Measurements from ENCODE around the gene DAAM2.

Gene DAAM2

DNA sequence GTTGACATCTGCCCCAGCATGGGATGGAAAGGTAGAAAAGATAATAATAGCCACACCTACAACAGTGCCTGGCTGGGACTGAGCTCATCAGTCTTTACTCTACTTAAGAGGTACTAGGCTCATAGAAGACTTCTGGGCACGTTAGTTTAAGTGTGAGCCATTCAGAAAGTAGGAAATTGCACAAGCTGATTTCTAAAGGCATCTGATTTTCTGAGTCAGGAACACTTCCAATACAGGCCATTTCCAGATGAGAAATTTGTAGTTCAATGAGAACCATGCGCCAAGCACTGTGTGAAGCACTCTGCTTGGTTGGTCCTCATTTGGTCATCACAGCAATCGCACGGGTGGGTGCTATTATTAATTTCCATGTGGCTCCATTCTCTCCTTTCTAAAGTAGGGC, 99.8 kb downstream of the DAAM2 start:
- no peak for DNase-seq

DNA sequence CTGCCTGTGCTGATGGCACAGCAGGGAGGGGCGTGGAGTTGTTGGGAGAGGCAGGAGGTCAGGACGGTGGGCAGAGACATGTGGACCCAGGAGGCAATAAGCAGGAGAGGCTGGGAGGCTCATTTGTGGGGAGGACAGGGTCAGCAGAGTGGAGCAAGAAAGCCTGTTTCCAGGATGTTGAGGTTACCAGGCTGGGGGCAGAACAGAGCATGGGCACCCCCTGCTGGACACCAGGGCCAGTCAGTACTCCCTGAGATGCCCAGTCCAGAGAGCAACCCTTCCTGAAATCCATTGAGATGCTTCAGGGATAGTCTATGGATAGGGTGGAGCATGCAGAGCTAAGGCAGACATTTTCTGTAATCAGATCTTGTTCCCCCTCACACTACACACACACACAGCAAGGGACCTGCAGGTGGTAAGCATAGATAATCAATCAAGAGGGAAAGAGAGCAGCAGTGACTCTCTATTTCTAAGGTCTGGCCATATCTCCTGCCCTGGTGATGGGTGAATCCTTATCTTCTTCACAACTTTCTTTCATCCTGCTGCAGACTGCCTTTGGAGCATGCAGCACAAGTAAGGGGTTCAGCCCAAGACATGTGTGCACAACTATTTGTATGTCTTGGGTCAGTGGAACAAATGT, 100.4 kb downstream of the DAAM2 start:
- DNase-seq, result peak; percentile 19

DNA sequence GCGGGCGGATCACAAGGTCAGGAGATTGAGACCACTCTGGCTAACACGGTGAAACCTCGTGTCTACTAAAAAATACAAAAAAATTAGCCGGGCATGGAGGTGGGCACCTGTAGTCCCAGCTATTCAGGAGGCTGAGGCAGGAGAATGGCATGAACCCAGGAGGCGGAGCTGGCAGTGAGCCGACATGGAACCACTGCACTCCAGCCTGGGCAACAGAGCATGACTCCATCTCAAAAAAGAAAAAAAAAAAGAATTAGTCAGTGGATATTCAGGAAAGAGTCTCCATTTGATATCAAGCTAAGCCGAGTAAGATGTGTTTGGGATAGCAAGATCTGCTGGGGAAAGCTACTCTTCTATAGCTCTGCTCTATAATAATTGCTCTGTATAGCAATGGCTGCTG, 101.1 kb downstream of the DAAM2 start:
- no peak for DNase-seq

DNA sequence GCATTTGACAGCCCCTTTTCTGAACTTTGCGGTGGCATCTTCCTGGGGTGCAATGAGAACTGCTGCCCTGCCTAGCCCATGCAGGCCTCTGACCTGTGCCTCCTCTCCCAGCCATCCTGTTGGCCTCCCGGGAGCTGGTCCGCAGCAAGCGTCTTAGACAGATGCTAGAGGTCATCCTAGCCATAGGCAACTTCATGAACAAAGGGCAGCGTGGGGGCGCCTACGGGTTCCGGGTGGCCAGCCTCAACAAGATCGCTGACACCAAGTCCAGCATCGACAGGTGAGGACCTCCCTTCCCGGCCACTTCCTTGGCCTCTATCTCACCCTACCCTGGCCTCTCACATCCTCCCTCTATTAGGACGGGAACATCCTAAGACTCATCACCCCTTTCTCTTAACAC, 104.5 kb downstream of the DAAM2 start:
- DNase-seq, result no peak

DNA sequence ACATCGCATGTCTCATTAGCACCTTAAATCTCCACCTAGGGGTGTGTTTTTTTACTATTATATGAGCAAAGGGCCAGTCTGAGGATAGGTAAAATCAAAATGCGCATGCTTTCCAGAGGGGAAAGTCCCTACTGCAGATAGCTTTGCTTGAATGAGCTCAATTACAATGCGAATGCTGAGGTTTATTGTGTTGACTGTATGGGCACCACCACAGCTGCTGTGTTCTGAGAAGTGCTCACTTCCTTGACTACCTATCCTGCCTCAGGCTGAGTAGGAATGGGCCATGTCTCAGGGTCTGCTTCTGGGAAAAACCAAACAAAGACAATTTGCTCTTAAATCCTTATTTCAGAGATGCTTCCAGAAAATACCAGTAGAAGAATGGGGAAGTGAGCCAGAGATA, 105.5 kb downstream of the DAAM2 start:
- no peak for DNase-seq

DNA sequence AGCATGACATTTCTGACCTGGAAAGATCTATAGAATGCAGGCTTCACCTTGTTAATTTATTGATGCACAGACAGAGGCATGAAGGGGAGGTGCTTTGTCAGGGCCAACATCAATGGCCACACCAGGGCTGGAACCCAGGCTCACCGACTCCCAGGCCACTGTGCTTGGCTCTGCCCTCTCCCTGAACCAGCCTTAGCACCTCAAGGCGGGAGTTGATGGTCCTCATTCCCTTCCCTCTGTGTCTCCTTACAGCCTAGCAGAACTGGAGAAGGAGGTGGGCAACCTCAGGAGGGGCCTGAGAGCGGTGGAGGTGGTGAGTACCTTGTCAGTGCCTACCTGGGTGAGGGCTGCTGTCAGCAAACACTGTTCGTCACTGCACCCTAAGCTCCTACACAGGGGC, 106.4 kb downstream of the DAAM2 start:
- no peak for DNase-seq

DNA sequence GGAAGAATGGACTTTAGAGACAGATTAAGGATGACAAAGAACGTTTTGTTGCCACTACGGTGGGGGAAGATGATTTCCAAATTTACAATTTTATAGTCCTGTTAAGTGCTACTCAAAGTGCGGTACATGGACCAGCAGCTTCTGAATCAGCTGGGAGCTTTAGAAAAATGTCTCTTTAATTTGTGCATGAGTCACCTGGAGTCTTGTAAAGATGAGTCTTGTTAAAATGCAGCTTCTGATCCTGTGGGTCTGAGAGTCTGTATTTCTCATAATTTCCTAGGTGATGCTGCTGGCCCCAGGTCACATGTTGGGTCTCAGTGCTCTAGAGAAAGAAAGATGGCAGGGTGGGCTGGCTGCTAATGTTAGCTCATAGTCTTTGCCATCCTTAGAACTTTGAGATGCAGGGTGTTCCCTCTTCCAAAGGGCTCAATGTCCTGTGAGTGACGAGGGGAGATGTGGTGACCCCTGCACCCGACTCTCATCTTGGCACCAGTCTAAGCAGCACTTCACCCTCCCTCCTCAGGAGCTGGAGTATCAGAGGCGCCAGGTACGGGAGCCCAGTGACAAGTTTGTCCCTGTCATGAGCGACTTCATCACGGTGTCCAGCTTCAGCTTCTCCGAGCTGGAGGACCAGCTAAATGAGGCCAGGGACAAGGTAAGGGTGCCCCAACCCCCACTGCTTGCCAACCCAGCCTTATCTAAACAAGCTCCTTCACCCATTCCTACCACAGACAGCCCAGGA, 107.5 kb downstream of the DAAM2 start:
- no peak for DNase-seq

DNA sequence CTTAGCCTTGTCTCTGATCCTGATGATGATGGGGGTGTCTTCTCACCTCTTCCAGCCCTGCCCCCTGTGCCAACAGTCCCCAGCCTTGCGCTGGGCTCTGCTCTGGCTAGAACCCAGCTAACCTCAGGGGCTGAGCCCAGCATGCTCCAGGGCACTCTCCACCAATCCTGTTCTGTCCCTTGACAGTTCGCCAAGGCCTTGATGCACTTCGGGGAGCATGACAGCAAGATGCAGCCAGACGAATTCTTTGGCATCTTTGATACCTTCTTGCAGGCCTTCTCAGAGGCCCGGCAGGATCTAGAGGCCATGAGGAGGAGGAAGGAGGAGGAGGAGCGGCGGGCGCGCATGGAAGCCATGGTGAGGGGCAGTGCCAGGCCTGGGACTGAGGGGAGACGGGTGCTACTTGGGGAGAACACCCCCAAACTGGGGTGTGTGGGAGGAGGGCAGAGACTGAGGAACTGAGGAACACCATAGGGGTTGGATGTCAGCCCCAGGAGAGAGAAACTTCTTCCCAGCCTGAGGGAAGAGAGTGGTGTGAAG, 109.0 kb downstream of the DAAM2 start:
- no peak for DNase-seq

DNA sequence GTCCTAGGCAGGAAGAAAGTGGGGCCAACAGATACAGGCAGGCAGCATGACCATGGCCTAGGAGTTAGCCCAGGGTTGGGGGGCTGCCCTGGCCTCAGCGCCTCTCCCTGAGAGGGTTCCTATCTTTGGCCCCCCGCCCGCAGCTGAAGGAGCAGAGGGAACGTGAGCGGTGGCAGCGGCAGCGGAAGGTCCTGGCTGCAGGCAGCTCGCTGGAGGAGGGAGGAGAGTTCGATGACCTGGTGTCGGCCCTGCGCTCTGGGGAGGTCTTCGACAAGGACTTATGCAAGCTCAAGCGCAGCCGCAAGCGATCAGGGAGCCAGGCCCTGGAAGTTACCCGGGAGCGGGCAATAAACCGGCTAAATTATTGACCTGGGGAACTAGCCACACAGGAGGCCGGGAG, 109.5 kb downstream of the DAAM2 start:
- no peak for DNase-seq

DNA sequence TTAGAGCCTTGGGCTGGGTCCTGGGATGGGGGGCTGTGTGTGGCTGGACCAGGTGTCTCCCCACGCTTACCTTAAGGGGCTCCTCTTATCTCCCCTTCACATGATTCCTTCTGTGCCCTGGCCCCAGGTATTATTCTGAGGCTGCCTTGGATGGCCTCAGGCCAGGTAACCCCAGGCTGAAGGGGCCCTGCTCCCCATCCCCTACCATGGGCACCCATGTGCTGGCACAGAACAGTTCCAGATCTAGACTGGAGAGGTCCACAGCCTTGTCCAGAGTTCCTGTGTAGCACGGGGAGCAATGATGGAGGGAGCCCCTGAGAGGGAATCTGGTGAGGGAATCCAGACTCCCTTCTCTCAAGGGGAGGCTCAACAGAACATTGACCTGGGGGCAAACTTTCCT, 110.0 kb downstream of the DAAM2 start:
- DNase-seq, result no peak

DNA sequence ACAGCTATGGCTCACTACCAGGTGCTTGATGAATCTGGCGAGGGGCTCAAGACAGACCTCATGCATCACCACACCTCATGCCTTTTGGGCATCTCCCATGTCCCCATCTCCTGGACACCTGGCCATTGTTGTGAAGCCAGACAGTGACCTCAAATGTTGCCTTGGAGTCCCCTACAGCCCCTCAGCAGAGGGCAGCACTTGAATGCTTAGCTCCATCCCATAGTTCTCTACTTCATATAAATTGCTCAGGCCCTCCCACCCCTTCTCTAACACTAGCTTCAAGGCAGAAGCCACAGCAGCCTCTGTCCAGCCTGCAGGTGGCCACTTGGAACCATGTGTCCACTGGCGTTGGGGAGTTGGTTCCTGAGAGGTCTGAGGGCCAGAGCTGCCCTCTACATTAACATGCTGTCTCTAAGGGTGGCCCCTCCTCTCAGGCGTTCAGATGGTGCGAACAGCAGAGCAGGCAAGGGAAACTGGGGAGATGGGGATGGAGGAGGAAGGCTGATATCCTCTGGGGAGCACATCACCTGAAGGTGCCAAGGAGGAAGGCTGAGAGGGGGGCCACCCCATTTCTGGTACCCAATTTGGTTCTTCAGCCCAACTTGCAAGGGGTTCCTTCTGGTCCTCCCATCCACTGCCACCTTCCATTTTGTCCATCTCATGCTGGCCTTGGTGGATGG, 110.8 kb downstream of the DAAM2 start:
- no peak for DNase-seq

DNA sequence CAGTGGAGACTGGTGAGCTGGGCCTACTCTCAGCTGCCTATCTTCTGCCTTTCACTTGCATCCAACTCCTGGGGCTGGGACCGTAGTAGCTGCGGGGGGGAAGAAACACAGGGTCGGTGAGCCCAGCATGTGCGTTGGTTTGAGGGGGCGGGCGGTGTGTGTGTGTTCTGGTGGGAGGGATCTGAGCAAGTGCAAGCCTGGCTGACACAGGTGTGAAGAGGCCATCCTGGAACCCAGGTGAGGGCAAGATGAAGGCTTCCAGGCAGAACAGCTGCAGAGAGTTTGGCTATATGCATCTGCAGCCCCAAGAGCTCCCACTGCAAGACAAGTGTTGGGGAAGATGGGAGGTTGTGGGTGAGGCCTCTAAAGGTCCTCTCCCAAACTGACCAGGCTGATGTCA, 111.5 kb downstream of the DAAM2 start:
- DNase-seq, result no peak

DNA sequence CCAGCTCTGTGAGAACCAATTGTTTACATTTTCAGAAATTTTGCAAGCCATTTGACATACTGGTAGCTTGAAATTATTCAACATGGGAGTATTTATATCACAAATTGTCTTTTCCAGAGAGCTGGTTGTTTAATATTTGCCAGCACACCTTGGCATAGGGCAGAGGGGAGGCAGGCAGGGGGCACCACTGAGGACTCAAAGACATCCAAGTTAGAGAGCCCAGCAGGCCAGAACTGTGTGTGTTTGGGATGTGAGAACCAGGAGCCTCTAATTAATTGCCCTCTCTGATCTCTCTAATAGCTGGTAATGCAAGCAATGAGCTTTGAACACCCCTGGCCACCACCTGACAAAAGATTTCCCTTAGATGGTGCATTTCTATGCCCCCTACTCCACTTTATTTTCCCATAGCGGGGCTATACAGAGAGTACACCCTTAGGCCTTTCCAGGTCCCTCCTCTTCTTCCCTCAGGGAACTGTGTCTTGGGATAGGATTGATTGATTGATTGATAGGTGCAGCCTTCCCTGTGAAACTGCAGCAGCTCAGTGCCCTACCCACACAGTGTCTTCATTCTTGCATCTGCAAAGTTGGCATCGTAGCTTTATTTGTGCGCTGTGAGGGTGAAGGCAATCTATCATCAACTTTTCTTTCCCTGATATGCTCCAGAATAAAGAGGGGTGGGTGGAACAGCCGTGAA, 112.9 kb downstream of the DAAM2 start:
- DNase-seq, result no peak

DNA sequence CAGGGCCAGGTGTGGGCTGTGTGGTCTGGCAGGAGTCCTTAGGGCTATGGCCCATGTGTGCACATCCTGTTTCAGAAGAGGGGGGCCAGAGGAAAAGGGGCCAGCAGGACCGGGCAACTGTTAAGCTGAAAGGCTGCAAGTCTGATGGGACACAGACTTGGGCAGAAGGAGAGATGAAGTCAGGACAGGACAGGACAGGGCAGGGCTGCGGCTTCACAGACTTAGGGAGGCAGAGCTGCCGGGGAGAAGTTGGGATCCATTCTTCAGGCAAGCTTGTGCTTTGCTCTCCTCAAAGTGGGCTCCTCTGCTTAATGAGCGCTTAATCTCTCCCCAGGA, 113.4 kb downstream of the DAAM2 start:
- no peak for DNase-seq

DNA sequence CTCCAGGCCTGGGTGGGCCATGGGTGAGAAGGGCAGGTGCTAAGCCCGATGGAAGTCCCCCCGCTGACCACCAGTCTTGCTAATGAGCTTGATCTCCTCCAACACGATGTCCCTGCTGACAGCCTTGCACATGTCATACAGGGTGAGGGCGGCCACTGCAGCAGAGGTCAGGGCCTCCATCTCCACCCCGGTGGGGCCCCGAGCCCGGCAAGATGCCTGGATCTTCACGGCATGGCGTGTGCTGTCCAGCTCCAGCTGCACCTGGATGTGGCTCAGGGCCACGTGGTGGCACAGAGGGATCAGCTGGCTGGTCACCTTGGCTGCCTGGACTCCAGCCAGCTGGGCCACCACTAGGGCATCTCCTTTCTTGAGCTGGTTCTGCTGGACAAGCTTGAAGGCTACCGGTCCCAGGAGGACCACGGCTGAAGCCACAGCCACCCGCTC, 114.2 kb downstream of the DAAM2 start:
- no peak for DNase-seq

DNA sequence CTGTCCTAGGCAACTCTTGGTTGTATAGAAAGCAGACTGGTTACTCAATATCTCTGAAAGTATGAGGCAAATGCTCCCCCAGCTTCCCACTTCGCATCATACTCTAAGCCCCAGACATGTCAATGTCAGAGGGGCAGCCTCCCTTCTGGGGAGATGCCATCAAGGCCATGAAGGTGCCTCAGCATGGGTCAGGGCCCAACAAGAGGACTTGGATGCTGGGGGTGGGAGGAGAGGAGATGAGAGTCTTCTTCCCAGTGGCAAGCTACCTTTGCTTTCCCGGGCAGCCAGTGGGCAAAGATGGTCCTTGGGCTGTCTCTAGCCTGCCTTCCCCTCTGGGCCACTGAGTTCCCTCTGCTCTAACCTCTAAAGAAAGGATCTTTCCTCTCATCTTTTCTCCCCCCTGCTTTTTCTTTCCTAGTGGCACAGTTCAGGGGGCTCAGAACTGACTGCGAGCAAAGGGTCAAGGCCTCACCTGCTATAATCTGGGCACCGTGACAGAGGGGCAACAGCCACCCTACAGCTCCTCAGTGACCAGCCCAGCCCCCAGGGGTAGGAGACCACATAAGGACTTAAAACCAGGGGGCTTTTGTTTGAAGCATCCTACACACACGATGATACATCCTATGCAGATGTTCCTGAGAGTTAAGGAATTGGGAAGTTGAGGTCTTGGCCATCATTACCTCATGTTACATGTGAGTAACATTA, 115.8 kb downstream of the DAAM2 start:
- DNase-seq, result no peak

DNA sequence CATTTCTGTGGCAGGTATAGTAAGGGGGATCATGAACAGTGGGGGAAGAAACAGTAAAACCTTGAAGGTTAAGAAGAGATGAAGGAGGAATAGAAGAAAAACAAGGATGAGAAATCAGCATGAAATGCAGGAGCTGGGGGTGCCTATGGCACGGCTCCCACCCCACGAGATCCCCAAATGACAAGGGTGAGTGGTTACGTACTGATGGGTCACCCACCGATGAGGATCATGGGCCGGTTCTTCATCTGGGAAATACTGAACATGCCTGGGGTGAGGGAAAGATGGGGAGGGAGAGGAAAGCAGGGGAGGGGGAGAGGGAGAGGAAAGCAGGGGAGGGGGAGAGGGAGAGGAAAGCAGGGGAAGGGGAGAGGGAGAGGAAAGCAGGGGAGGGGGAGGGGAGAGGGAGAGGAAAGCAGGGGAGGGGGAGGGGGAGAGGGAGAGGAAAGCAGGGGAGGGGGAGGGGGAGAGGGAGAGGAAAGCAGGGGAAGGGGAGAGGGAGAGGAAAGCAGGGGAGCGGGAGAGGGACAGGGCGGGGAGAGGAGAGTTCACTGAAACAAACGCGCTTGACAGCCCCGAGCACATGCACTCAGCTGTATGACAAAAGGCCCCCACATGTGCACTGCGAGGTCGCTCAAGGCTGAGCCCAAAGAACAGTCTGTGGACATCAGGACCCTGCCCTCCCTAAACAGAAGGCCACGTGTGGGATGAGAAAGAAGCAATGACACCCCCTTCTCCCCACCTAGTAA, 116.8 kb downstream of the DAAM2 start:
- DNase-seq, result no peak

DNA sequence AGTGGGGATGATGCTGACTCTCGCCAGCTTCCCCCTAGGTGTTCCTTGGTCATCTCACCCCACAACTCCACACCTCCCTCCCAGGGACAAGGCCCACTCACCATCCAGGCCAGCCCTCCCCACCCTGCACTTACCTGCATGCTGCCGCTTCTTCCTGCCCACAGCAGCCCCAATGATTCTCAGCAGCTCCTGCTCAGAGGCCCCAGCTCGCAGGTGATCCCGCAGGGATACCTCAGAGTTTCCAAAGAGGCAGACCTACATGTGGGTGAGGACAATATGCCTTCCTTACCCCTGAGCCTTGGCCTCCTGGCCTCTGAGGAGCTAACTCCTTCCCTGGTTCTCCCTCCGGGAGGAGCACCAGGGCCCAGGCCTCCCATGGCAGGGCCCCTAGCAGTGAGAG, 117.5 kb downstream of the DAAM2 start:
- no peak for DNase-seq

DNA sequence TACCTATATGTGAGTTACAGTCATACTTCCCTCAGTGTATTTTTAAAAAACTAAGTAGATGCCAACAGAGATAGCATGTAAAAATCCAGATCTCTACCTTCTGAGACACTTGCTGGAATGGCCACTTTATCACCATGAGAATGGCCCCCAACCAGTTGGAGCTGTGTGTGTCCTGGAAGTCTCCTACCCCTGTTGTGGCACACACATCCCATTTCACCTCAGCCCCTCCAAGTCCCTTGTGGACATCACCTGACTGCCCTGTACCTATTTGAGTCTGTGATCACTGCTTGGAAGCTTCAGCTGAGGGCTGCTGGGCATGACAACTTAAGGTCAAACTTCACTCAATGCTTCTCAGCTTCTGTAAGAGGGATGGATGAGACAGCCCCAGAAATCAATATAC, 118.0 kb downstream of the DAAM2 start:
- DNase-seq, result no peak

DNA sequence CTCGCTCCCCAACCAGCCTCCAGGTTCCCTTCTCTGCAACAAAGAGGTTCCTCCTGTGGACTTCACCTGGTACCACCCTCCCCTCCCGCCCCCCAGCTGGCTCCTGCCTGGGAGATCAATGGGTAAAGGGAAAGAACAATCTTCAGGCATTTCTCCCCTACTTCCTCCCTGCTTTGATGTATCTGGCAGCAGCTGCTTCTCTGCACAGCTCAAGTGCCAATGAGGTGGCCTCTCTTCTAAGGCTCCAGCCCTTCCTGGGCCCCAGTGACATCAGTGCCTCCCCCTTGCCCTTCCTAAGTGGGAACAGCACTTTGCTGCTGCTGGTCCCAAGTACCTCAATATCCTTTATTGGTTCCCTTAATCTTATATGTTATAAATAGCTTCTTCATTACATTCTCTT, 118.6 kb downstream of the DAAM2 start:
- DNase-seq, result no peak

DNA sequence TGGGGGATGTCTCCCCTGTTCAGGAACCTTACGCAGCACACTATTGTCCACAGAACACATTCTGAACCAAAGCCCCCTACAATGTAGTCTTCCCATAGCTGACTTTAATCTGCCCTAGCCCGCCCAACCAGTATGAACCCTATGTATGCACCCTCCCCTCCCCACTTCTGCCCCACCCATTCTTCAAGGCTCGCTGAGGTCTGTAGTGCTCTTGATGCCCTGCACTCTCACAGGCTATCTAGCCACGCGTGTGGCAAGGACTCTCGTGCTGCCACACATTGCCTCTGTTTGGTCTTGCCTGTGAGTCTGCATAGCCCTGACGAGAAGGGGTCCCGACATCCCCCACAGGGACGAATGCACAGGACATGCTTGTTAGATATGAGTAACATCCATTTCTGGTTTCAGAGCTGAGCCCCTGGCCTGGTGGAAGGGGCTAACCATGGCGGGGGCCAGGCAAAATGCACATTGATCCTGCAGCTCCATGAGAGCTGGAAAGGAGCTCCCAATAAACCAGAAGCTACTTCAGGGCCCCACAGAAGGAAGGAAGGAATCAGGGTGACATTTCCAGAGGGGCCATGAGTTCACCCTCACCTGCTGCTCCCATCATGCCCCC, 119.4 kb downstream of the DAAM2 start:
- DNase-seq, result no peak

DNA sequence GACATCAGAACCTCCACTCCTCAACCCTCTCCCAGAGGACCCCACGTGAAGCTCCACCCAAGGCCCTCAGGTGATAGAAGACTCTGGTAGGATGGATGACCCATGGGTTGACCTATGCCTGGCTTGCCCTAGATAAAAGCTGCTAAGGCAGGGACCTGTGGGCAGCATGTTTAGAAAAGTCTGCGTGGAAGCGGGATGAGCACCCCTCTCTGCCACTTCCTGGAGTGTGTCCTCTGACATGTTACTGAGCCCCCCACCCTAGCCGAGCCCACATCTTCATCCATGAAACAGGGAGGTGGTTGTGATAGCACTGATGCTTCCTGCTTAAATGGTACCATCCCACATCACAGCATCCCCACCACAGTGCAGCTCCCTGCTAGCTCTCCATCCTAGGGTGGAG, 120.3 kb downstream of the DAAM2 start:
- no peak for DNase-seq

Data from NCI-H774 (cell line).